ENCODE results near the gene FOXN3.
A peak's percentile ranks its signal among the peaks of the same experiment; 100 is the strongest.

The FOXN3 gene

GRCh38 chr14:89330236-89331002 is 86.6 kb downstream of the FOXN3 start:
- DNase-seq, result no peak

GRCh38 chr14:89327771-89328212 is 89.2 kb downstream of the FOXN3 start:
- no peak for DNase-seq

GRCh38 chr14:89325959-89326358 is 91.1 kb downstream of the FOXN3 start:
- no peak for DNase-seq

GRCh38 chr14:89325299-89325883 is 91.6 kb downstream of the FOXN3 start:
- DNase-seq, result no peak

GRCh38 chr14:89324501-89325298 is 92.3 kb downstream of the FOXN3 start:
- DNase-seq, result no peak

- DNase-seq, result no peak
These were observed 96.5 kb downstream of the FOXN3 start for GRCh38 chr14:89320381-89321000.

GRCh38 chr14:89319687-89320086 is 97.3 kb downstream of the FOXN3 start:
- no peak for DNase-seq

- DNase-seq, result no peak
These were observed 99.9 kb downstream of the FOXN3 start for GRCh38 chr14:89317051-89317691.

GRCh38 chr14:89315493-89316470 is 101.3 kb downstream of the FOXN3 start:
- DNase-seq, result no peak

GRCh38 chr14:89314274-89314673 is 102.8 kb downstream of the FOXN3 start:
- no peak for DNase-seq

- DNase-seq, result no peak
These were observed 104.1 kb downstream of the FOXN3 start for GRCh38 chr14:89312932-89313331.

GRCh38 chr14:89310211-89310610 is 106.8 kb downstream of the FOXN3 start:
- no peak for DNase-seq

- DNase-seq, result no peak
These were observed 107.3 kb downstream of the FOXN3 start for GRCh38 chr14:89309670-89310177.

- DNase-seq, result no peak
These were observed 108.6 kb downstream of the FOXN3 start for GRCh38 chr14:89308232-89308959.

- no peak for DNase-seq
These were observed 109.6 kb downstream of the FOXN3 start for GRCh38 chr14:89307409-89307808.

- DNase-seq, result peak; percentile 64
These were observed 111.9 kb downstream of the FOXN3 start for GRCh38 chr14:89304972-89305703.

- no peak for DNase-seq
These were observed 112.5 kb downstream of the FOXN3 start for GRCh38 chr14:89304561-89304960.

GRCh38 chr14:89303456-89304435 is 113.3 kb downstream of the FOXN3 start:
- peak; percentile 81 for DNase-seq

Measured in NCI-H2107 (cell line).